Cardiac septum (tissue), 1 donor: ENCODE data around the gene PSMG4. TPM values are rescaled to one million over a fixed set of nuclear protein-coding genes. Genes with fewer than 3 reads are reported as not detected.

Experiments used
- DNase-seq: peaks from one replicate; pipeline ENCODE4 v3.0.0-alpha.2; 2020; ENCODE audit warnings: low spot score
- intact Hi-C: fragments of 100-400 bp; cut with DNase I; formaldehyde crosslinking; loops from one replicate; pipeline ENCODE4 v1.14.0; 2022
- total RNA-seq: library from RNA; stranded (reverse); fragmentation: NEBNext Ultra II Directional; extraction: Animal tissue kit (Norgen Biotek cat#: 25700); gene quantifications from one replicate; pipeline ENCODE4 v1.2.1, GENCODE V29; 2021
- donor health status: DM: no; HTN: no; CAD: no.

The PSMG4 gene
- total RNA-seq, 1 donor from 2014 or later = 8.8 TPM

DNA sequence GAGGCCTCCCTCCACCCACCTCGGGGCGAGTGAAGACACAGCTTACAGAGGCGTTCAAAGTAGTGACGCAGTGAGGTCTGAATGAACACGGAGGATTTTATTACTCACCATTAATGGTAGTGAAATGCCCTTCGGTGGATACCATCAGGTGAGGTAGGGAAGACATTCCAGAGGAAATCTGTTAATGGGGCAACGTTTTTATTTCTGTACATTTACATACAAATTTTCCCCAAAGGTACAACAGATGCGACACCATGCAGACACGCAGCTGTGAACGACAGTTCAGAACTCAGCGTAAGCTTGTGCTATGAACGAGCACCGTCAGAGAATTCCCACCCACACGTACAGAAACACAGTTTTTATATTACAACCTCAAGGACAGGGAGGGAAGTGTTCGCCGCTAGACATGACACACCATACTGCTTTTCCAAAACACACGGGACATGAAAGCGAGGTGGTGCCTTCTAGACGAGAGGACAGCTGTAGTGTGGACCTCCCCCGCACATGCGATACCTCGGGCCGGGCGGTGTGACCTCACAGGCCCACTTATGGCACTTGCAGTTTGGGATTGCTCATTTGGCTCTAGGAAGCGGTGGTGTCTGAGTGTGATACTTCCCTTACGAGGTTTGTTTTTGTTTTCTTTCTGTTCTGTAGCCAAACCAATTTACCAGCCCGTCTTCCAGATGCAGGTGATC lies 10.7 kb downstream of the PSMG4 start:
- intact Hi-C loops = no loop called here
- no peak for DNase-seq

DNA sequence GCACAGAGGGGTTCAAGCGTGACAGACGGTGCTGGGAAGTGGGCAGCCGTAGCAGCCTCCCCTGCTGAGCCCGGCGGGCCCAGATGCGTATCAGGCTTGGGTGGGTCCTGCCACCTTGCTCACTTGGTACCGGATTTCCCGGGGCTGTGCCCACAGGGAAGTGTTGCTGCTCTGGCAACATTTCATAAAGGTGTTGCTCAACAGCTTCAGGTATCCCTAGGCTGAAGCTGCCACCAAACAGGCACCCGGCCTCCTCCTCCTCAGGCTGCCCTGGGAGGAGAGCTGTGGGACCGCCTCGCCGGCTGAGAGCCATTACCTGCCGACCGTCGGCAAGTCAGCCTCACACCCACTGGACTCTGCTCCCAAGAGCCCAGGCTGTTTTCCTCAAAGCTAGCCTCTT lies 11.5 kb downstream of the PSMG4 start:
- no peak for DNase-seq
- intact Hi-C loops = loop anchor here (10.0 kb wide), 1 partner anchor 715 kb away; no protein-coding TSS in a partner anchor

DNA sequence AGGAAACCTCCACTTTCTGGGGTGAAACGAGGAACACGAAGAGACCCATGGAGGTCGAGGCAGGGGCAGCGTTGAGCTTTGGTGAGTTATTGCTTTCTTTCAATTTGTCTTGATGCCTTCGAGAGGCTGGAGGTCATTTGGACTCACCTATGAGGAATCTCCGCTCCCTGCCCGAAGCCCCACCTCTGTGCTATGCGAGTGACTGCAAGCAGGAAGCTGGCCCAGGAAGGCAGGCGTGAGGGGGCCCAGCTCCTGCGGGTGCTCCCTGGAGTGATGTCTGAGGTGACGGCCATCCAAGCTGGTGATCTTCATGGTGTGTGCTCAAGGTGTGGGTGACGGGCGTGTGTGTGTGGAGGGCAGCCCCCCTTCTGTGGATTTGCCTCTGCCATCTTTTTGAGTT lies 13.0 kb downstream of the PSMG4 start:
- DNase-seq = no peak
- intact Hi-C loops = loop anchor here (10.0 kb wide), 1 partner anchor 713 kb away; no protein-coding TSS in a partner anchor

DNA sequence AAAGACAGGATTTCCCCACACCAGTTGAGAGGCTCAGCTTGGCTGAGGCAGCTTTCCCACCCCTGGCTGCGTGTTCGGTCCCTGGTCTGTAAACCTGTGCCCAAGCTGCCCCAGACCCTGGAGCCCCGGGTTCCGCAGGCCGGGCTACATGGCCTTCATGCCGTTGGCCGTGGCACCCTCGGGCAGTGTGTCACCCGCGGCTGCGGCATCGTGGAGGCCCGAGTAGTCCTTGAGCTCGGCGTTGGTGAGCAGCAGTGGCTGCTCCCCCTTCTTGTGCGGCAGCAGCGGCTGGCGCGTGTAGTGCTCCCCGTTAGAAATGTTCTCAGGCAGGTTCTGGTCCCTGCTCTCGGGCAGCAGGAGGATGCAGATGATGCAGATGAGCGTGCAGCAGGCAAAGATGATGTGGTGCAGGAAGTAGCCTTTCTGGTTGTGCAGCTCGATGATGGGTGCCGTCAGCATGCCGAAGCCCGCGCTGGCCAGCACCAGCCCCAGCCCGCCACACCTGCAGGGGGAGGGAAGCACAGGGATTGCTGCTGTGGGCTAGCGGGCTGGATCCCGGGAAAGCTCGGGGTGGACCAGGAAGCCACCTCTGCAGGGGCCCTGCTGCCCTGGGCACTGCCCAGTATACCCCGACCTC lies 14.3 kb downstream of the PSMG4 start:
- no peak for DNase-seq

DNA sequence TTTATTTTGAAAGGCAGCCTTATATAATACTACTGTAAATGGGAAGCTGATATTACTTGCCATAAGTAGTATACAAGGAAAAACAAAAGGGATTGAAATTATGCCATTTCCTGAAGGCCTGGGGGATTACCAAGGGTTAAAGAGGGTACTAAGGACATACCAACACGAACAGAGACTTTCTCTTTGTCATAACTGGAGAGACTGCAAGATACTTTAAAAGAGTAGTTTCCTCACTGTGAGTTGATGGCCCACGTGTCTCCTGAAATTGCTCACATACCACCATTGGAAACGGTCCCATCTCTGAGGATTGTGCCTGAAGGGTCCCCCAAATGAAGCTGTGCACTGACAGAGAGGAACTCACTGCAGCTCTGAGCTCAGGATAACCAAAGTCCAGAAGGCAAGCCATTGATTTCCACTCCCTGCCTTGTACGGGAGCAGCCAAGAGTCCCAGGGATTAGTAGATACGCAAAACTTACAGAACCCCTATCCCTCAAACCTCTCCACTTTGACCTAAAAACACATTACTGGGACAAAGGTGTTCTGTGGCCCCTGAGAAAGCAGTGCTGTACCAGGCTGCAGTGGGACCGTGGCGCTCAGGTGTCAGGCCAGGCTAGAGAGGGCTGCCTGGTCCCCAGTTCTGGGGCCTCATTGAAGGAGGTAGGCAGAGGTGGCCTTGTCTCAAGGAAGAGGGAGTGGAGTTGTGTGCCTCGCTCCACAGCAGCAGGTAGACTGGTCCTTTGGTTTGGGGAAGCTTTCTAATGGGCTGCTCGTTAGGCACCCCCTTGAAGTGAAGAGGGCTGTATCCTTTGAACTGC lies 15.2 kb downstream of the PSMG4 start:
- DNase-seq = no peak
- intact Hi-C loops = loop anchor here (10.0 kb wide), 1 partner anchor 711 kb away; no protein-coding TSS in a partner anchor

More for the DNA sequence above, 14.3 kb downstream of the PSMG4 start:
- intact Hi-C loops = loop anchor here (10.0 kb wide), 1 partner anchor 712 kb away; no protein-coding TSS in a partner anchor

DNA sequence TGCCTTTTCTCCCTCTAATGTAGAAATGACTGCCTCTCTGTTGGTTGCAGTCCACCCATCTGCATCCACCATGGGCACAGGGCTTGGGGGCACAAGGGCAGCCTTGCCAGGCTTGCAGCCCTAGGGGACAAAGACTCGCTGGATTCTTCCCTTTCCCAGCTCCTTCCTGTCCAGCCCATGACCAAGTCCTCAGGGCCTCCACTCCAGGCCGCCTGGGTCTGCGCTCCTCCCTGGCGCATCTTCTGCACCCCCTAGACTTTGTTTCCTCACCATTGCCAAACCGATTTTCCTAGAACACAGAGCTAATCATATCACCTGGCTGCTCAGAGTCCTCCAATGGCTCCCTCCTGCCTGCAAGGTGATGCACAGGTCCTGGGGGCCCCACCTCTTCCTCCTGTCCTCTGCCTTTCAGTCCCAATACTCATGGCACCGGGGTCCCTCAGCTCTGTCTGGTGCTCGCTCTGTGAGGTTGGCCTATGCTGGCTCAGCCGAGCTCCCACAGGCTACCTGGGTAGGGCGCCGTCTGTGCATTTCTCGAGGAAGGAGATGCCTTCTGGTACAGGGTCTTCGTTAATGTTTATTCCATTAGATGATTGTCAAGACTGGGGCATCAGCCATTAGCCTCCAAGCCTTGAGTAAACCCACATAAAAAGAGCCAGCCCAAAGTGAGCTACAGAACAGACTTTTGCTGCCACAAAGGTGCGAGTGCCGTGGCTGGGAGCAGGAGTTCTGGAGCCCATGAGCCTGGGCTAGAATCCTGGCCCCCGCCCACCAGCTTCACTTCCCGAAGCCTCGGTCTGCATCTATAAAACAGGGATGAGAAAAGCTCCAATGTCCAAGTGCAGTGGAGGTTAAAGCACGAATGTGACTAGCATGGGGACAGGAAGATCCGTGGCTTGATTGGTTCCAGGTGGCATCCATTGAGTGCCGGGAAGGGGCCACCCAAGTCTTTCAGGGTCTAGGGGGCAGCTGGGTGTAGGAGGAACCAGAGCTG lies 17.7 kb downstream of the PSMG4 start:
- no peak for DNase-seq
- intact Hi-C loops = loop anchor here (10.0 kb wide), 1 partner anchor 708 kb away; no protein-coding TSS in a partner anchor

DNA sequence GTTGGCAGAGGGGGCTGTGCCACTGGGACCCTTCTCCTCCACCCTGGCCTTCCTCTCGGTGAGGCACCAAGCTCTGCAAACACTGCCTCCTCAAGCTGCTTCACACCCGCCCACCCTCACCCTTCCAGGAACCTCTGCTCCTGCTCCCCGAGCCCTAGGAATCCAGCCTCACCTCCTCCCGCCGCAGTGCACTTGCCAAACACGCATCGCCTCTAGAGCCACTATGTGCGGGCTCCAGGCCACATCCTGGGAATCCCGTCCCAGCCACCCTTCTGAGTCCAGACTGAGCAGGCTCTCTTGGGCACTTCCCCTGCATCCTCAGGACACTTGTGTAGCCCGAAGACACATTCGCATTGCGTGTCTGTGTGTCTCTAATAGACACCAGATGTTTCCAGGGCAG lies 18.5 kb downstream of the PSMG4 start:
- no peak for DNase-seq
- intact Hi-C loops = loop anchor here (10.0 kb wide), 1 partner anchor 708 kb away; no protein-coding TSS in a partner anchor

DNA sequence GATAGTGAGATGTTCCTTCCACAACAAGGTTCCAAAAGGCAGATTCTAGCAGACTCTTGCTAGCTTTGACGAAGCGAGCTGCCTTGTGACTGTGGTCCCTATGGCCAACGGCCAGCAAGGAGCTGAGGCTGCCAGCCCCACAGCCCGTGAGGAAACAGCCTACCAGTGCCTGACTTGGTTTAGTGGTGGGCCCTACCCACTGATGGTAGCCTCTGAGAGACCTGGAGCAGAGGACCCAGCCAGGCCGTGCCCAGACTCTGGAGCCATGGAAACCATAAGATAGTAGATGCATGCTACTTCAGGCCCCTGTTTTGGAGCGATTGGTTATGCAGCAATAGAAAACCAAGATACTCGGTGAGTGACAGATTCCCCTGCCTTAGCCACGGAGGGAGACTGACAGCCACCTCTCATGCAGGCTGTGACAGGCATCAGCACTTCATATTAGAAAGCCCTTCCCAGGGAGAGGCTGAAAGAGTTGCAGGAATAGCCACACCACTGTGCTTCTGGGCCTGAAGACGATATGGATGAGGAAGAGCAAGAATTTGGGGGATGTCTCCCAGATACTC lies 19.2 kb downstream of the PSMG4 start:
- intact Hi-C loops = loop anchor here (10.0 kb wide), 1 partner anchor 707 kb away; no protein-coding TSS in a partner anchor
- no peak for DNase-seq

DNA sequence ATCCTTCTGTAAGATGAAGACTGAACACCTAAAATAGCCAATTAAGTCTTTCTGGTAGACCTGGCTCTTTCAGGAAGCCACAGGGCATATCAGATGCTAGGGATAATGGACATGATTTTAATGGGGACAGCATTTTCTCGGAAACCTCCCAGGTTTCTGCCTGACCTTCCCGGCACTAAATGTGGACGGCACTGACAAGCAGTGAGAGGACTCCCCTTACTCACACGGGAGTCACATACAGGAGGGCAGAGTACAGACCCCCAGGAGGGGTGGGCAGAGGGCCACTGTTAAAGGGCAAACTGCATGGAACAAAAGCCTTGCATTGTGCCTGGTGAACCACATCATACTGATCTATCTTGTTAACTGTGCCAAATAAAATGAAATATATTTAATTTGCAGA lies 19.9 kb downstream of the PSMG4 start:
- intact Hi-C loops = loop anchor here (1.0 to 10.0 kb wide), 2 partner anchors 454 to 706 kb away; no protein-coding TSS in a partner anchor
- peak; percentile 46 for DNase-seq

DNA sequence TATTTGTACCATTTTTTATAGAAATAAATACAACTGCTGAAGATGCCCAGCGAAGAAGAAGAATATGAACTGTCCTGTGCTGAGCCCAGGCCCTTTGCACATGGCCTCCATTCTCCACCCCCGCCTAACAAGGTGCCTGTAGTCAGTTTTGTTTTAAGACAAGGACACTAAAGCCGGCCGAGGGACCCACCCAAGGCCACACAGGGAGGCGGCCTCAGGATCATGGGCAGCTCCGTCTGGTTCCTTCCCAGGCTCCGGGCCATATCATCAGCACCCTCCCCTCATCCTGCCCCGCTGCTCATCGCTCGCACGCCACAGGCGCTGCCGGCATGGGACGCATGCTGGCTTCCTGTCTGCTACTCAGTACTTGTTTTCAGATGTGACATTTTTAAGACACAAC lies 21.3 kb downstream of the PSMG4 start:
- intact Hi-C loops = loop anchor here (10.0 kb wide), 1 partner anchor 605 kb away; no protein-coding TSS in a partner anchor
- DNase-seq = peak; percentile 20

DNA sequence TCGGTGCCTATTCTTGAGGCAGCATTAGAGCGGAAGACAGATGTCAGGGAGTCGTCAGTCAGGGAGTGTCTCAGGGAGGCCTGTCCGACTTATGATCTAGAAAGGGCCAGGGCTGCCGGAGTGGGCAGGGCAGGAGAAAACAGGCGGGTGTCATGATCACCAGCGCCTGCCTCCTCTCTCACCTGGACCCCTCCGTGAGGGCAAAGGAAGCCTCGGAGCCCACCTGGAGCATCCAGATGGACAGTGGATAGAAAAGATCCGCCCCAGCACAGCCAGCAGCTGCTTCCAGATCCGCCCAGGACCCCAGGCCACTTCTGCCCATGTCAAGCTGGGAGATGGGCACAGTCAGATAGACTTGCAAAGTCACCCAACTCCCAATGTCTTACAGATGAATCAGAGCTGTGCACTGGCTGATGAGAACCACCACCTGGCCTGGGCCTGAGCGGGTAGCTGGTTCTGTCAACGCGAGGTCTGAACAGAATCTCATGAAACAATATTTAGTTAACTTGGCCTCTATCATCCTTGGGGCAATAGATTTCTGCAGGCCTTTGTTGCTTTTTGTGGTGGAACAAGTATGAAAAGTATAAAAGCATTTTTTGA lies 22.2 kb downstream of the PSMG4 start:
- intact Hi-C loops = loop anchor here (10.0 kb wide), 1 partner anchor 604 kb away; no protein-coding TSS in a partner anchor

DNA sequence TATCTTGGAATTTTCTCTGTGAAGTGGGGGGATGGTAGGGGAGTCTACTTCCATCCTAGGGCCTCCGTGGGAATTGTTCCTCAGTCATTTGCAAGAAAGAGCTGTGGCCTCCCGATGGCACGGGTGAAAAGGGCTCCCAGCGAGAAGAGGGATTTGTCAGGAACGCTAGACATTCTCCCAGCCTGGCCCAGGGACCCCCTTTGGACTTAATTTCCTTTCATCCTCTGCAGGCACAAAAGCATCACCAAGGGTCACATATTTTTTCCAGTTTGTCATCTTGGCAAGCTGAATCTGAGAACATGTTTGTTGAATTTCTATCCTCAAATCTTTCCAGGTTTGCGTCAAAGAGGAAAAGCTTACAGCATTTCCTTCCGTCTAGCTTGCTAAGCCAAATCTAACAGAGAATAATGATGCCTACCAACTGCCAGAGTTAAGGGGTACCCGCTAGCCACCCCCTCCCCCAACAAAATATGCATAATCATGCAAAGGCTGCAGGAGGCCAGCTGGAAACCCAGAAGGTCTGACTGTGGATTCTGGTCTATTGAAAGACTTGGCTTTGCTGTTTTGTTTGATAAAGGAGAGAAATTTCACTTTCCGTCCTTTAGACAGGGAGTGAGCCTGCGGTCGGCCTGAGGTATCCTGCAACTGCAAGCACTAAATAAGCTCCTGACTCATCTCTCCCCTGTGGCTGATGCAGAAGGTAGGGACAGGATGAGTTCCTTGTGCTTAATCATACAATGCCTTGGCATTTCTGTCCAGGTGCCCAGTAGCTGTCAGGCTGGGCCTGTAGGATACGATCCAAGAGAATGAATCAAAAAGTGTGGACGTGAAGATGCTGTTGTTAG lies 23.1 kb downstream of the PSMG4 start:
- intact Hi-C loops = loop anchor here (10.0 kb wide), 1 partner anchor 603 kb away; no protein-coding TSS in a partner anchor
- peak; percentile 70 for DNase-seq

More for the DNA sequence above, 22.2 kb downstream of the PSMG4 start:
- DNase-seq = peak; percentile 55

DNA sequence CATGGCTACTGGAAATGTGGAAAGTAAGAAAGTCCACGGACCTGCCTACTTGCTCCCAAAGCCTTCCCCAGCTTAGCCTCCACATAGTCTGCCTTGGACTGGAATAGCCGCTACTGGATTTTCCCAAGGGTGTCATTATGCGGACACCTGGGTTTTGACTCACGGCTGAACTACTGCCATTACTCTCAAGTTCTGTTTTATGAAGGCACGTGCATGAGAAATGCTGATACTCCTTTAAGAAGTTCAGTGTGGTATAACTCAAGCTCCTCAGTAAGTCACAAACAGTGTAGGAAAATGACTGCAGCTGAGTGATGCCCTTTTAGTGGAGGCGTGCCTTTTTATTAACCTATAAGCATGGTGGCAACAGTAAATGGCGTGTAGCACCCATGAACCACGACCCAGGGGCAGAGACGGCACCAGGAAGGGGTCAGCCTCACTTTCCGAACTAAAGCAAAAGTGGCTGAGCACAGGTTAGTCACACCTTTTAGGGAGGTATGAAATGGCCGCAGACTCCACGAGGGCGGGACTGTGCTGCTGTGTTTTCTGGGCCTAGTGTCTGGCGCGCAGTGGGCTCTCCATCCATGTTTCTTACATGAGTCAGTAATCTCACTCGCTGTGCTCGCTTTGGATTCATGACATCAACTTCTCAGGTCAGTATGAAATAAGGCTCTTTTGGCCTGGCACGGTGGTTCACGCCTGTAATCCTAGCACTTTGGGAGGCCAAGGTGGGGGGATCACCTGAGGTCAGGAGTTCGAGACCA lies 23.9 kb downstream of the PSMG4 start:
- intact Hi-C loops = loop anchor here (10.0 kb wide), 1 partner anchor 602 kb away; no protein-coding TSS in a partner anchor
- peak; percentile 60 for DNase-seq

DNA sequence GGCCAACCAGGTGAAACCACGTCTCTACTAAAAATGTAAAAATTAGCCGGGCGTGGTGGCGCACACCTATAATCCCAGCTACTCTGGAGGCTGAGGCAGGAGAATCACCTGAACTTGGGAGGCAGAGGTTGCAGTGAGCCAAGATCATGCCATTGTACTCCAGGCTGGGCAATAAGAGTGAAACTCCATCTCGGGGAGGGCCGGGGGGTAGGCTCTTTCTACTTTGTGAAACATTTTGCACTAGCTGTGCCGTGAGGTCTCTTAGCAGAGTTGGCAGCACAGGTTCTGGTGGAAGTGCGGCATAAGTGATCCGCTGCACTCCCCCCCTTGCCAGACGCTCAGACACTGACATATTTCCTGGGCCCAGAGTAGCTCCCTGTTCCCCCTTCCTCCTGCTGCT lies 24.5 kb downstream of the PSMG4 start:
- DNase-seq = no peak
- intact Hi-C loops = loop anchor here (10.0 kb wide), 1 partner anchor 602 kb away; no protein-coding TSS in a partner anchor

DNA sequence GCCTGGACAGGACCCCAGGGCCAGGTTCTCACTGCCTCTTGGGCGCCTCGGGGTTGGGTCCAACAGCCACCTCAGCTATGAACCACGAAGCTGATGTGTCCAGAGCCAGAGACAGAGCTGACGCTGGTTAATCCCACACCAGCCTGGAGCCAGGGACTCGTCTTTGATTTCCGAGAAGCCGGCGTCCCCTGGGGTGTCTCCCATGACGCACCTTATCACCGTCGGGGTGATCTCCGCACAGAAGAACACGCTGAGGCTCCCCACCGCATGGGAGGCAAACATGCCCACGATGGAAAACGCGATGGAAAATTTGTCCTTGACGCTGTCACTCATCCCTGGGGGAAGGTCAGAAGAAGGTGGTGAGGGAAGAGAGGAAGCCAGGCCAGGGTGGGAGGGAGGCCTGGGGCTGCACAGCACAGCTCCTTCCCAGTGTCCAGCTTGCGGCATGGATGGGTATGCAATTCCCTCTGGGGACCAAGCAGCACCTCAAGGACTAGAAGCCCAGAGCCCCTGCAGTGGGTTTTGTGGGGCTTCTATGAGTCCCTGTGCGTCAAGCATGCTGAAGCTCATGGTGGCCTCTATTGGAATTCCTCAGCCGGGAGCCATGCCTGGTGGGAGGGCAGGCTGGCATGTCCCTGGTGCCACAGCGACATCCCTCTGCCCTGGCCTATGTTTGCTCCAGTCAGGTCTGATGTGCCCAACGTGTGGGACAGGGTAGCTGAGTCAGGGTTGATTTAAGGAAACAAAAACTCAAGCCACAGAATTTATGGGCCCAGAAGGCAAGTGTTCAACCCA lies 25.1 kb downstream of the PSMG4 start:
- DNase-seq = peak; percentile 35
- intact Hi-C loops = loop anchor here (10.0 kb wide), 1 partner anchor 601 kb away; no protein-coding TSS in a partner anchor
